ENCODE measurements around the gene PMF1.

DNA sequence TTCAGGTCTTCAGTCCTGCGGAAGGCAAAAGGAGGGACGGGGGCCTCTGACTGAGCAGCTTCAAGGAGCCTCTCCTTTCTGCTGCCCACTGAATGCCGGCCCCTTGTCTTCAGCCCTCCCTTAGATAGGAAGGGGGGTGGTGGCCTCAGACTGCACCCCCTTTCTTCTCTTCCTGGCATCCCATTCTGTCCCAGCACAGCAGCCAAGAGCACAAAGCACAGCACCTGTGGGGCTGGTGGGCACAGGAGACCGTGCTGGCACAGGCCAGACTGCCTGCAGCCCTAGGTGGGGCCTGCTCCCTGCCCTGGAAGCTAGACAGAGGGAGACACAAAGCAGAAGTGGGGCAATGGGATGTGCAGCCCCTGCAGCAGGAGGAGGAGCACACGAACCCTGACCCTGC, 36.8 kb downstream of the PMF1 start:
- TF ChIP-seq EZH2 (IDR thresholded peaks at IDR 0.05; ENCODE audit: insufficient read depth, poor library complexity, severe bottlenecking) (no peak), EZH2phosphoT487 (IDR thresholded peaks at IDR 0.05; ENCODE audit: insufficient read depth, low read depth) (no peak)

Measured in GM23248 (cell line).